HCT116 (cell line): ENCODE measurements around the gene TMEM132D. TPM values are rescaled to one million over a fixed set of nuclear protein-coding genes. Genes with fewer than 3 reads are reported as not detected.

Experiments
- ATAC-seq: fragments of 200-7000 bp; cut with Tn5 transposase; 2 replicates; pipeline ENCODE4 v1.9.1; 2020; ENCODE audit warnings: mild to moderate bottlenecking, moderate library complexity
- BruUV-seq: library from RNA; stranded (reverse); fragments of 400-500 nt; replicated peaks from 2 replicates; lab custom pipeline; 2021; lab: Mats Ljungman, UMichigan
- CTCF ChIA-PET: fragments of 300-600 bp; sonication (Branson Sonifier 250); formaldehyde crosslinking; loops from one replicate; lab custom pipeline; 2021; ENCODE audit warnings: antibody characterized with exemption; lab: Charles Lee
- POLR2A ChIA-PET: fragments of 300-600, 350-600 bp; sonication (Branson Sonifier 250); formaldehyde crosslinking; loops from one replicate; lab custom pipeline; 2021; ENCODE audit warnings: antibody characterized with exemption; lab: Charles Lee
- RAD21 ChIA-PET, 2 experiments: fragments of 300-600 bp; sonication (Branson Sonifier 250); formaldehyde crosslinking; loops; one replicate each; lab custom pipeline; 2023; ENCODE audit warnings: low total read pairs in 2 of 2; ENCODE audit not compliant: uncharacterized antibody in 2 of 2, unreplicated experiment in 2 of 2, low non-redundant PET in 1 of 2; lab: Charles Lee
- DNase-seq: peaks from one replicate; pipeline ENCODE4 v3.0.0-alpha.2; 2010; ENCODE audit warnings: low read depth, low spot score
- H2AFZ ChIP-seq: fragments of 200-600 bp; shearing (Covaris generic), sonication (generic); 2 replicates; pipeline ENCODE4 v1.6.1; 2017; ENCODE audit warnings: low read depth, mixed run types, mixed read lengths, antibody characterized with exemption, low read length; ENCODE audit not compliant: poor library complexity, severe bottlenecking
- H3K27ac ChIP-seq: 2 replicates; pipeline ENCODE4 v1.5.1; 2012; ENCODE audit warnings: low read depth, low read length
- H3K27me3 ChIP-seq: fragments of 200-600 bp; sonication (generic); 2 replicates; pipeline ENCODE4 v1.6.1; 2016; ENCODE audit warnings: mixed run types, low read length, mixed read lengths; ENCODE audit not compliant: insufficient read depth
- H3K36me3 ChIP-seq, 2 experiments: fragments of 200-500 bp in 1 of 2; fragments of 200-600 bp in 1 of 2; sonication (Bioruptor generic) in 1 of 2; sonication (generic) in 1 of 2; 2 replicates each; pipeline versions ENCODE4 v1.5.1 to v1.6.1; 2014 to 2016; ENCODE audit warnings: low read length in 2 of 2, inconsistent platforms in 1 of 2, mixed read lengths in 1 of 2, mixed run types in 1 of 2; ENCODE audit not compliant: insufficient read depth in 2 of 2, control insufficient read depth in 1 of 2
- H3K4me1 ChIP-seq, 2 experiments: fragments of 200-600 bp in 1 of 2; sonication (generic) in 1 of 2; 2 replicates each; pipeline versions ENCODE4 v1.5.1 to v1.6.1; 2012 to 2017; ENCODE audit warnings: low read length in 2 of 2, inconsistent platforms in 1 of 2, mild to moderate bottlenecking in 1 of 2, mixed read lengths in 1 of 2, mixed run types in 1 of 2, moderate library complexity in 1 of 2; ENCODE audit not compliant: insufficient read depth in 2 of 2, control insufficient read depth in 1 of 2
- H3K4me2 ChIP-seq: fragments of 200-600 bp; sonication (generic); 2 replicates; pipeline ENCODE4 v1.6.1; 2017; ENCODE audit warnings: mixed run types, low read length, mixed read lengths
- H3K4me3 ChIP-seq, 2 experiments: fragments of 200-600 bp in 1 of 2; sonication (generic) in 1 of 2; replicated peaks in 1 of 2; 2 replicates each; pipeline ENCODE4 v1.5.1; 2011 to 2016; ENCODE audit warnings: low read length in 2 of 2, control low read depth in 1 of 2, low read depth in 1 of 2, mild to moderate bottlenecking in 1 of 2, mixed read lengths in 1 of 2, mixed run types in 1 of 2
- H3K79me2 ChIP-seq: fragments of 200-600 bp; sonication (generic); 2 replicates; pipeline ENCODE4 v1.6.1; 2017; ENCODE audit warnings: mild to moderate bottlenecking, mixed run types, low read length, moderate library complexity, mixed read lengths; ENCODE audit not compliant: insufficient read depth
- H3K9ac ChIP-seq: fragments of 200-600 bp; sonication (generic); 2 replicates; pipeline ENCODE4 v1.6.1; 2016; ENCODE audit warnings: low read length, mixed read lengths
- H3K9me2 ChIP-seq: fragments of 200-600 bp; sonication (generic), shearing (Covaris generic); 2 replicates; pipeline ENCODE4 v1.6.1; 2017; ENCODE audit warnings: mixed run types, mild to moderate bottlenecking, moderate library complexity; ENCODE audit not compliant: insufficient read depth
- H3K9me3 ChIP-seq, 2 experiments: fragments of 200-500 bp in 1 of 2; fragments of 200-600 bp in 1 of 2; sonication (Bioruptor generic) in 1 of 2; sonication (generic) in 1 of 2; 2 replicates each; pipeline ENCODE4 v1.6.1; 2014 to 2017; ENCODE audit warnings: low read length in 2 of 2, mixed read lengths in 2 of 2, inconsistent platforms in 1 of 2, low read depth in 1 of 2, mild to moderate bottlenecking in 1 of 2, mixed run types in 1 of 2, moderate library complexity in 1 of 2; ENCODE audit not compliant: control insufficient read depth in 1 of 2, insufficient read depth in 1 of 2
- H4K20me1 ChIP-seq: fragments of 200-600 bp; sonication (generic), shearing (Covaris generic); 2 replicates; pipeline ENCODE4 v1.6.1; 2017; ENCODE audit warnings: mixed run types, mild to moderate bottlenecking, moderate library complexity; ENCODE audit not compliant: insufficient read depth
- ATF3 ChIP-seq: IDR thresholded peaks from 2 replicates; pipeline ENCODE4 v1.6.1; 2012
- CBX3 ChIP-seq: IDR thresholded peaks from 2 replicates; pipeline ENCODE4 v1.6.1; 2012; ENCODE audit warnings: low read depth
- EGR1 ChIP-seq: IDR thresholded peaks from 2 replicates; pipeline ENCODE4 v1.6.1; 2012; ENCODE audit warnings: low read depth
- ELF1 ChIP-seq: IDR thresholded peaks from 2 replicates; pipeline ENCODE4 v1.6.1; 2012; ENCODE audit warnings: low read depth, borderline replicate concordance
- POLR2A ChIP-seq: IDR thresholded peaks from 2 replicates; pipeline ENCODE4 v1.7.0; 2011; ENCODE audit warnings: borderline replicate concordance; ENCODE audit not compliant: insufficient read depth, insufficient read length; ENCODE audit errors: extremely low read depth
- POLR2AphosphoS5 ChIP-seq: IDR thresholded peaks from 2 replicates; pipeline ENCODE4 v1.6.1; 2011; ENCODE audit warnings: mild to moderate bottlenecking, low read depth, low read length, moderate library complexity
- RAD21 ChIP-seq: IDR thresholded peaks from 2 replicates; pipeline ENCODE4 v1.6.1; 2012; ENCODE audit warnings: low read depth, mild to moderate bottlenecking
- REST ChIP-seq: IDR thresholded peaks from 2 replicates; pipeline ENCODE4 v1.6.1; 2012; ENCODE audit warnings: low read depth
- SIN3A ChIP-seq: IDR thresholded peaks from 2 replicates; pipeline ENCODE4 v1.6.1; 2012; ENCODE audit warnings: low read depth
- SP1 ChIP-seq: IDR thresholded peaks from 2 replicates; pipeline ENCODE4 v1.6.1; 2012; ENCODE audit warnings: low read depth
- SRF ChIP-seq: IDR thresholded peaks from 2 replicates; pipeline ENCODE4 v1.6.1; 2012; ENCODE audit warnings: low read depth
- ZFX ChIP-seq: fragments of 450-650 bp; IDR thresholded peaks from 2 replicates; pipeline ENCODE4 v1.6.1; 2017
- ZNF274 ChIP-seq: fragments of 200-500 bp; sonication (Bioruptor generic); IDR thresholded peaks from 2 replicates; pipeline ENCODE4 v1.6.1; 2014; ENCODE audit warnings: mild to moderate bottlenecking, low read depth, low read length, inconsistent platforms
- intact Hi-C: fragments of 100-400 bp; cut with micrococcal nuclease; formaldehyde crosslinking; loops from 2 replicates; pipeline ENCODE4 v1.10.0; 2022
- total RNA-seq: library from RNA; stranded (reverse); gene quantifications from one replicate; pipeline ENCODE4 v1.2.1, GENCODE V29; 2021; ENCODE audit not compliant: unreplicated experiment
- TF ChIP-seq, protein P1 (sequence below): IDR thresholded peaks from 2 replicates; pipeline ENCODE4 v1.6.1; 2011; ENCODE audit warnings: mild to moderate bottlenecking, low read length, moderate library complexity; ENCODE audit not compliant: insufficient replicate concordance; ENCODE audit errors: extremely low read depth
- TF ChIP-seq, protein P2 (sequence below), 3 experiments: fragments of 200-600 bp in 1 of 3; sonication (generic) in 1 of 3; IDR thresholded peaks in 2 of 3; conservative IDR thresholded peaks in 1 of 3; 2 replicates each; pipeline ENCODE4 v1.5.1; 2012 to 2017; ENCODE audit warnings: low read depth in 2 of 3, low read length in 2 of 3, antibody characterized with exemption in 1 of 3, borderline replicate concordance in 1 of 3, control low read depth in 1 of 3, mild to moderate bottlenecking in 1 of 3, mixed read lengths in 1 of 3, mixed run types in 1 of 3, moderate library complexity in 1 of 3; ENCODE audit not compliant: insufficient read depth in 1 of 3
- TF ChIP-seq, protein P3 (sequence below): IDR thresholded peaks from 2 replicates; pipeline ENCODE4 v1.6.1; 2012

Gene TMEM132D
- total RNA-seq, 1 experiment from 2014 or later = not detected

DNA sequence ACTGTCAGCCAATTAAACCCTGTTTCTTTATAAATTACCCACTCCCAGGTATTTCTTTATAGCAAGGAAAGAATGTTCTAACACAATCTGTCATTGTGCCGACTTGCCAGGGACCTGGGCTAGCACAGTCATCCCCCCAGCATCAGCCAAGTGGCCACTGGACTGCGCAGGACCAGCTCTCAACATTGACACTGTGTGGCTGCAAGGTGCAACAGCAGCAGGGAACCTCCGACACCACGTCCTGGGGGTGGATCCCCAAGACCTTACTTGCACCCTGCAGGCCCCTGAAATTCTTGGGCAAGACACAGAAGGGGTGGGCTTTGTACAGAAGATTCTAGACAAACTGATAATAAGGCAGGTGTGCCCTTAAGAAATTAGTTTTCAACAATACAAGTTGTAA lies 741.0 kb downstream of the TMEM132D start:
- no TSS peak for BruUV-seq
- no peaks in the 10 kb centered on the region for H3K27me3 ChIP-seq
- no peak overlapping the region for H3K4me2 ChIP-seq
- no peaks in the 10 kb centered on the region for H3K79me2 ChIP-seq
- no peak for DNase-seq
- no peak overlapping the region for H3K4me3 ChIP-seq
- H3K4me1 ChIP-seq = no peaks in the 10 kb centered on the region
- no peaks in the 10 kb centered on the region for H3K9me2 ChIP-seq
- no peaks in the 10 kb centered on the region for H3K36me3 ChIP-seq
- ATAC-seq = no peak
- H2AFZ ChIP-seq = no peak overlapping the region
- no peak overlapping the region for H3K9ac ChIP-seq
- intact Hi-C loops = no loop called here
- H4K20me1 ChIP-seq = no peaks in the 10 kb centered on the region
- peaks cover 5 to 9% of the 10 kb centered on the region in 2 experiments; a peak in 2 of 4 replicates for H3K9me3 ChIP-seq
- no peak for TF ChIP-seq SP1
- no peak for TF ChIP-seq SRF
- no peak for TF ChIP-seq SIN3A
- no peak for TF ChIP-seq ELF1
- TF ChIP-seq REST = no peak
- no peak for TF ChIP-seq ZNF274
- TF ChIP-seq ATF3 = no peak
- TF ChIP-seq, protein P1, sequence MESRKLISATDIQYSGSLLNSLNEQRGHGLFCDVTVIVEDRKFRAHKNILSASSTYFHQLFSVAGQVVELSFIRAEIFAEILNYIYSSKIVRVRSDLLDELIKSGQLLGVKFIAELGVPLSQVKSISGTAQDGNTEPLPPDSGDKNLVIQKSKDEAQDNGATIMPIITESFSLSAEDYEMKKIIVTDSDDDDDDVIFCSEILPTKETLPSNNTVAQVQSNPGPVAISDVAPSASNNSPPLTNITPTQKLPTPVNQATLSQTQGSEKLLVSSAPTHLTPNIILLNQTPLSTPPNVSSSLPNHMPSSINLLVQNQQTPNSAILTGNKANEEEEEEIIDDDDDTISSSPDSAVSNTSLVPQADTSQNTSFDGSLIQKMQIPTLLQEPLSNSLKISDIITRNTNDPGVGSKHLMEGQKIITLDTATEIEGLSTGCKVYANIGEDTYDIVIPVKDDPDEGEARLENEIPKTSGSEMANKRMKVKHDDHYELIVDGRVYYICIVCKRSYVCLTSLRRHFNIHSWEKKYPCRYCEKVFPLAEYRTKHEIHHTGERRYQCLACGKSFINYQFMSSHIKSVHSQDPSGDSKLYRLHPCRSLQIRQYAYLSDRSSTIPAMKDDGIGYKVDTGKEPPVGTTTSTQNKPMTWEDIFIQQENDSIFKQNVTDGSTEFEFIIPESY = no peak
- no peak for TF ChIP-seq RAD21
- TF ChIP-seq ZFX = no peak
- TF ChIP-seq, protein P2, sequence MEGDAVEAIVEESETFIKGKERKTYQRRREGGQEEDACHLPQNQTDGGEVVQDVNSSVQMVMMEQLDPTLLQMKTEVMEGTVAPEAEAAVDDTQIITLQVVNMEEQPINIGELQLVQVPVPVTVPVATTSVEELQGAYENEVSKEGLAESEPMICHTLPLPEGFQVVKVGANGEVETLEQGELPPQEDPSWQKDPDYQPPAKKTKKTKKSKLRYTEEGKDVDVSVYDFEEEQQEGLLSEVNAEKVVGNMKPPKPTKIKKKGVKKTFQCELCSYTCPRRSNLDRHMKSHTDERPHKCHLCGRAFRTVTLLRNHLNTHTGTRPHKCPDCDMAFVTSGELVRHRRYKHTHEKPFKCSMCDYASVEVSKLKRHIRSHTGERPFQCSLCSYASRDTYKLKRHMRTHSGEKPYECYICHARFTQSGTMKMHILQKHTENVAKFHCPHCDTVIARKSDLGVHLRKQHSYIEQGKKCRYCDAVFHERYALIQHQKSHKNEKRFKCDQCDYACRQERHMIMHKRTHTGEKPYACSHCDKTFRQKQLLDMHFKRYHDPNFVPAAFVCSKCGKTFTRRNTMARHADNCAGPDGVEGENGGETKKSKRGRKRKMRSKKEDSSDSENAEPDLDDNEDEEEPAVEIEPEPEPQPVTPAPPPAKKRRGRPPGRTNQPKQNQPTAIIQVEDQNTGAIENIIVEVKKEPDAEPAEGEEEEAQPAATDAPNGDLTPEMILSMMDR (IDR thresholded peaks at IDR 0.05 in 2 of 3, conservative IDR thresholded peaks at IDR 0.05 in 1 of 3; ENCODE audit: borderline replicate concordance in 1 of 3, insufficient read depth in 1 of 3, low read depth in 2 of 3, low read length in 2 of 3) = no peak
- no peak for TF ChIP-seq POLR2A
- TF ChIP-seq, protein P3, sequence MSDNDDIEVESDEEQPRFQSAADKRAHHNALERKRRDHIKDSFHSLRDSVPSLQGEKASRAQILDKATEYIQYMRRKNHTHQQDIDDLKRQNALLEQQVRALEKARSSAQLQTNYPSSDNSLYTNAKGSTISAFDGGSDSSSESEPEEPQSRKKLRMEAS = no peak
- TF ChIP-seq POLR2AphosphoS5 = no peak
- TF ChIP-seq EGR1 = no peak
- TF ChIP-seq CBX3 = no peak
- TF ChIP-seq, all 23 proteins: peak for 0
- ChIA-PET RAD21 (no interaction called here), POLR2A (no interaction called here), CTCF (no interaction called here)
- H3K27ac ChIP-seq = no peak overlapping the region
